Measurements from ENCODE around the gene SYT12.
"Not testable (repeated sequence)": the region's sequence is repeated elsewhere in the genome, so short reads cannot be mapped to it uniquely, and the experiment has no call there.

DNA sequence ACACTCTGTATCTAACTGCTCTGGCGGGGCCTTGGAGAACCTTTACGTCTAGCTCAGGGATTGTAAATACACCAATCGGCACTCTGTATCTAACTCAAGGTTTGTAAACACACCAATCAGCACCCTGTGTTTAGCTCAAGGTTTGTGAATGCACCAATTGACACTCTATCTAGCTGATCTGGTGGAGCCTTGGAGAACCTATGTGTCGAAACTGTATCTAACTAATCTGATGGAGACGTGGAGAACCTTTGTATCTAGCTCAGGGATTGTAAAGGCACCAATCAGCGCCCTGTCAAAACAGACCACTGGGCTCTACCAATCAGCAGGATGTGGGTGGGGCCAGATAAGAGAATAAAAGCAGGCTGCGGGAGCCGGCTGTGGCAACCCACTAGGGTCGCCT is 33.6 kb upstream of the SYT12 start:
- TF ChIP-seq, protein P1, sequence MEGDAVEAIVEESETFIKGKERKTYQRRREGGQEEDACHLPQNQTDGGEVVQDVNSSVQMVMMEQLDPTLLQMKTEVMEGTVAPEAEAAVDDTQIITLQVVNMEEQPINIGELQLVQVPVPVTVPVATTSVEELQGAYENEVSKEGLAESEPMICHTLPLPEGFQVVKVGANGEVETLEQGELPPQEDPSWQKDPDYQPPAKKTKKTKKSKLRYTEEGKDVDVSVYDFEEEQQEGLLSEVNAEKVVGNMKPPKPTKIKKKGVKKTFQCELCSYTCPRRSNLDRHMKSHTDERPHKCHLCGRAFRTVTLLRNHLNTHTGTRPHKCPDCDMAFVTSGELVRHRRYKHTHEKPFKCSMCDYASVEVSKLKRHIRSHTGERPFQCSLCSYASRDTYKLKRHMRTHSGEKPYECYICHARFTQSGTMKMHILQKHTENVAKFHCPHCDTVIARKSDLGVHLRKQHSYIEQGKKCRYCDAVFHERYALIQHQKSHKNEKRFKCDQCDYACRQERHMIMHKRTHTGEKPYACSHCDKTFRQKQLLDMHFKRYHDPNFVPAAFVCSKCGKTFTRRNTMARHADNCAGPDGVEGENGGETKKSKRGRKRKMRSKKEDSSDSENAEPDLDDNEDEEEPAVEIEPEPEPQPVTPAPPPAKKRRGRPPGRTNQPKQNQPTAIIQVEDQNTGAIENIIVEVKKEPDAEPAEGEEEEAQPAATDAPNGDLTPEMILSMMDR (IDR thresholded peaks at IDR 0.05), result not testable (repeated sequence)
- not testable (repeated sequence) for TF ChIP-seq POLR2AphosphoS5 (IDR thresholded peaks at IDR 0.05)

All from sigmoid colon (tissue), 4 donors.